HepG2 (cell line): ENCODE results near the gene ART5. TPM values are rescaled to one million over a fixed set of nuclear protein-coding genes. Genes with fewer than 3 reads are reported as not detected.

Experiments
- ATAC-seq: fragments of 200-7000 bp; cut with Tn5 transposase; 3 replicates; pipeline ENCODE4 v1.9.1; 2020; ENCODE audit warnings: mild to moderate bottlenecking, moderate library complexity
- BruUV-seq: library from RNA; stranded (reverse); fragments of 400-500 nt; replicated peaks from 2 replicates; lab custom pipeline; 2021; lab: Mats Ljungman, UMichigan
- CTCF ChIA-PET: fragments of 300-600 bp; formaldehyde crosslinking; extraction: SDS; loops from one replicate; lab custom pipeline; 2021; ENCODE audit warnings: low total read pairs, inconsistent platforms, low intra/inter-chr PET ratio; lab: Yijun Ruan, JAX
- POLR2A ChIA-PET: fragments of 350-600 bp; sonication (Branson Sonifier 250); formaldehyde crosslinking; loops from one replicate; lab custom pipeline; 2020; ENCODE audit warnings: antibody characterized with exemption, inconsistent platforms; lab: Yijun Ruan, JAX
- DNase-seq: peaks from one replicate; pipeline ENCODE4 v3.0.0-alpha.2; 2015; ENCODE audit warnings: low spot score
- FAIRE-seq: peaks from 3 replicates; lab custom pipeline; 2011; peaks lifted over from hg19 to GRCh38; lab: Jason Lieb, UNC
- H2AFZ ChIP-seq: one replicate; pipeline ENCODE4 v1.6.1; 2011; ENCODE audit warnings: low read length, inconsistent platforms
- H3K27ac ChIP-seq: fragments of 300-600 bp; 3 replicates; pipeline ENCODE4 v1.8.0; 2011; ENCODE audit warnings: mixed run types, mild to moderate bottlenecking, mixed read lengths, low read length, inconsistent platforms; ENCODE audit not compliant: insufficient read depth; ENCODE audit errors: extremely low read length
- H3K27me3 ChIP-seq, 2 experiments: fragments of 200-600 bp in 1 of 2; 2 replicates in 1 of 2; 3 replicates in 1 of 2; pipeline versions ENCODE4 v1.6.0 to v1.8.0; 2011; ENCODE audit warnings: low read length in 2 of 2, mild to moderate bottlenecking in 2 of 2, moderate library complexity in 2 of 2, inconsistent platforms in 1 of 2; ENCODE audit not compliant: insufficient read depth in 2 of 2, control insufficient read depth in 1 of 2
- H3K36me3 ChIP-seq, 2 experiments: fragments of 200-600 bp in 1 of 2; replicated peaks in 1 of 2; 2 replicates in 1 of 2; 3 replicates in 1 of 2; pipeline versions ENCODE4 v1.5.1 to v1.8.0; 2011; ENCODE audit warnings: low read length in 2 of 2, inconsistent platforms in 1 of 2; ENCODE audit not compliant: insufficient read depth in 2 of 2, control insufficient read depth in 1 of 2
- H3K4me1 ChIP-seq: 2 replicates; pipeline ENCODE4 v1.5.1; 2012; ENCODE audit warnings: low read length, inconsistent platforms; ENCODE audit not compliant: insufficient read depth
- H3K4me2 ChIP-seq: 2 replicates; pipeline ENCODE4 v1.6.0; 2011; ENCODE audit warnings: low read depth, low read length, inconsistent platforms
- H3K4me3 ChIP-seq, 3 experiments: fragments of 200-600 bp in 1 of 3; sonication (generic), shearing (Covaris generic) in 1 of 3; replicated peaks in 1 of 3; 2 replicates each; pipeline ENCODE4 v1.5.1; 2011 to 2016; ENCODE audit warnings: low read length in 3 of 3, inconsistent platforms in 2 of 3, low read depth in 2 of 3, mild to moderate bottlenecking in 2 of 3, control low read depth in 1 of 3, mixed read lengths in 1 of 3; ENCODE audit not compliant: insufficient read depth in 1 of 3
- H3K79me2 ChIP-seq: one replicate; pipeline ENCODE4 v1.6.1; 2011; ENCODE audit warnings: low read length, inconsistent platforms; ENCODE audit not compliant: insufficient read depth
- H3K9ac ChIP-seq: 2 replicates; pipeline ENCODE4 v1.6.0; 2011; ENCODE audit warnings: mild to moderate bottlenecking, low read depth, low read length, inconsistent platforms; ENCODE audit not compliant: insufficient read depth
- H3K9me3 ChIP-seq: 2 replicates; pipeline ENCODE4 v1.5.1; 2012; ENCODE audit warnings: mild to moderate bottlenecking, low read length
- H4K20me1 ChIP-seq: 2 replicates; pipeline ENCODE4 v1.6.0; 2011; ENCODE audit warnings: inconsistent platforms, mild to moderate bottlenecking, low read length, moderate library complexity; ENCODE audit not compliant: insufficient read depth
- ETV6 ChIP-seq: sonication (generic); formaldehyde crosslinking; conservative IDR thresholded peaks from 2 replicates; pipeline ENCODE4 v1.4.0; 2020; ENCODE audit warnings: missing genetic modification reagents
- RCOR2 ChIP-seq: IDR thresholded peaks from 2 replicates; pipeline ENCODE4 v1.6.1; 2016; ENCODE audit warnings: missing biosample characterization, missing genetic modification reagents
- TCF7L2 ChIP-seq: IDR thresholded peaks from 2 replicates; pipeline ENCODE4 v1.6.1; 2011; ENCODE audit warnings: mild to moderate bottlenecking, low read depth, low read length, moderate library complexity
- THAP11 ChIP-seq: IDR thresholded peaks from 2 replicates; pipeline ENCODE4 v1.6.1; 2016; ENCODE audit warnings: missing biosample characterization, missing genetic modification reagents
- THRA ChIP-seq: sonication (generic); formaldehyde crosslinking; IDR thresholded peaks from 2 replicates; pipeline ENCODE4 v1.4.0; 2020; ENCODE audit warnings: missing genetic modification reagents, borderline replicate concordance
- ZNF230 ChIP-seq: sonication (generic); formaldehyde crosslinking; IDR thresholded peaks from 2 replicates; pipeline ENCODE4 v1.4.0; 2020; ENCODE audit warnings: mild to moderate bottlenecking, missing genetic modification reagents
- ZNF546 ChIP-seq: sonication (generic); formaldehyde crosslinking; conservative IDR thresholded peaks from 2 replicates; pipeline ENCODE4 v1.8.1; 2023; ENCODE audit warnings: mild to moderate bottlenecking, missing genetic modification reagents
- ZNF792 ChIP-seq: IDR thresholded peaks from 2 replicates; pipeline ENCODE4 v1.6.1; 2016
- ZNF816 ChIP-seq: sonication (generic); formaldehyde crosslinking; IDR thresholded peaks from 2 replicates; pipeline ENCODE4 v1.8.0; 2022; ENCODE audit warnings: missing genetic modification reagents, mild to moderate bottlenecking, borderline replicate concordance
- WGBS: methylation state at CpG from one replicate; pipeline ENCODE4 v1.1.6; 2017; ENCODE audit warnings: low lambda C conversion rate; 5-methylcytosine and 5-hydroxymethylcytosine counted together
- in situ Hi-C: cut with HindIII; loops from 2 replicates; pipeline ENCODE4 v1.10.0; 2017; ENCODE audit warnings: low pct_unique_long_range_greater_than_20kb; ENCODE audit not compliant: extremely low pct_ligation_motif_present
- intact Hi-C: fragments of 100-400 bp; cut with micrococcal nuclease; formaldehyde crosslinking; loops from one replicate; pipeline ENCODE4 v1.10.0; 2022; ENCODE audit not compliant: unreplicated experiment
- polyA plus RNA-seq, 8 experiments: library from polyadenylated mRNA; depleted of rRNA in 3 of 8; stranded (reverse) in 7 of 8; unstranded in 1 of 8; fragments of >200 nt; fragmentation: Illumina TruSeq in 4 of 8; extraction: Trizol in 4 of 8; gene quantifications; 2 replicates each; pipeline versions ENCODE4 v1.2.1 to v1.2.3, GENCODE V29; 2011 to 2016; ENCODE audit warnings: low read depth in 4 of 8, missing spikeins in 1 of 8, mixed read lengths in 1 of 8; ENCODE audit not compliant: insufficient read depth in 1 of 8
- total RNA-seq, 5 experiments: library from RNA; depleted of rRNA; stranded (reverse); fragments of >200 nt; fragmentation: Illumina TruSeq; extraction: Trizol; gene quantifications; 2 replicates each; pipeline ENCODE4 v1.2.3, GENCODE V29; 2016; ENCODE audit warnings: low read depth in 1 of 5
- TF ChIP-seq, protein P1 (sequence below), 2 experiments: fragments of 450-650 bp in 1 of 2; sonication (generic) in 1 of 2; formaldehyde crosslinking in 1 of 2; IDR thresholded peaks; 2 replicates each; pipeline versions ENCODE4 v1.6.1 to v1.8.0; 2016 to 2022; ENCODE audit warnings: antibody characterized with exemption in 1 of 2, mild to moderate bottlenecking in 1 of 2, missing genetic modification reagents in 1 of 2

The ART5 gene
- total and polyA plus RNA-seq, 2 of the 13 experiments (the other 11 are each of a cell fraction or from before 2014, with no cell fraction given), result 0.55 to 0.93 TPM

DNA sequence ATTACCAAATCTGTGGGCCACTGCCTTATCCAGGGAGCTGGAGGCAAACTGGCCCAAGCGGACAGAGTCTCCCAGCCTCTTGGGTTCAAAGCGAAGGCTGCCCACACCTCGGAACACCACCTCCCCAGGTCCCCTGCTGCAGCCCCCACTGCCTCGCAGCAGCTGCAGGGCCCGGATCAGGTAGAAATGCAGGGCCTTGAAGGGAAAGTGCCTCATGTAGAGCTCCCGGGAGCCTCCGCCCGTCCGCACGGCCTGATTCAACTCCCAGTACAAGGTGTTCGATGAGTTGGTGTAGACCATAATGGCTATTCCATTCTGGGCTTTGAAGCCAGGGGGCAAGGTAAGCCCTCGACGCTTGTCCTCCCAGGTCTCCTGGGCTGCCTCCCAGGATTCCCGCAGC lies 2.0 kb downstream of the ART5 start (continued):
- TF ChIP-seq, protein P1, sequence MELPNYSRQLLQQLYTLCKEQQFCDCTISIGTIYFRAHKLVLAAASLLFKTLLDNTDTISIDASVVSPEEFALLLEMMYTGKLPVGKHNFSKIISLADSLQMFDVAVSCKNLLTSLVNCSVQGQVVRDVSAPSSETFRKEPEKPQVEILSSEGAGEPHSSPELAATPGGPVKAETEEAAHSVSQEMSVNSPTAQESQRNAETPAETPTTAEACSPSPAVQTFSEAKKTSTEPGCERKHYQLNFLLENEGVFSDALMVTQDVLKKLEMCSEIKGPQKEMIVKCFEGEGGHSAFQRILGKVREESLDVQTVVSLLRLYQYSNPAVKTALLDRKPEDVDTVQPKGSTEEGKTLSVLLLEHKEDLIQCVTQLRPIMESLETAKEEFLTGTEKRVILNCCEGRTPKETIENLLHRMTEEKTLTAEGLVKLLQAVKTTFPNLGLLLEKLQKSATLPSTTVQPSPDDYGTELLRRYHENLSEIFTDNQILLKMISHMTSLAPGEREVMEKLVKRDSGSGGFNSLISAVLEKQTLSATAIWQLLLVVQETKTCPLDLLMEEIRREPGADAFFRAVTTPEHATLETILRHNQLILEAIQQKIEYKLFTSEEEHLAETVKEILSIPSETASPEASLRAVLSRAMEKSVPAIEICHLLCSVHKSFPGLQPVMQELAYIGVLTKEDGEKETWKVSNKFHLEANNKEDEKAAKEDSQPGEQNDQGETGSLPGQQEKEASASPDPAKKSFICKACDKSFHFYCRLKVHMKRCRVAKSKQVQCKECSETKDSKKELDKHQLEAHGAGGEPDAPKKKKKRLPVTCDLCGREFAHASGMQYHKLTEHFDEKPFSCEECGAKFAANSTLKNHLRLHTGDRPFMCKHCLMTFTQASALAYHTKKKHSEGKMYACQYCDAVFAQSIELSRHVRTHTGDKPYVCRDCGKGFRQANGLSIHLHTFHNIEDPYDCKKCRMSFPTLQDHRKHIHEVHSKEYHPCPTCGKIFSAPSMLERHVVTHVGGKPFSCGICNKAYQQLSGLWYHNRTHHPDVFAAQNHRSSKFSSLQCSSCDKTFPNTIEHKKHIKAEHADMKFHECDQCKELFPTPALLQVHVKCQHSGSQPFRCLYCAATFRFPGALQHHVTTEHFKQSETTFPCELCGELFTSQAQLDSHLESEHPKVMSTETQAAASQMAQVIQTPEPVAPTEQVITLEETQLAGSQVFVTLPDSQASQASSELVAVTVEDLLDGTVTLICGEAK (IDR thresholded peaks at IDR 0.05), result no peak
- TF ChIP-seq, protein P1 (CRISPR knock-in tag; IDR thresholded peaks at IDR 0.05), result no peak
- no peak for TF ChIP-seq ZNF230 (CRISPR knock-in tag)

DNA sequence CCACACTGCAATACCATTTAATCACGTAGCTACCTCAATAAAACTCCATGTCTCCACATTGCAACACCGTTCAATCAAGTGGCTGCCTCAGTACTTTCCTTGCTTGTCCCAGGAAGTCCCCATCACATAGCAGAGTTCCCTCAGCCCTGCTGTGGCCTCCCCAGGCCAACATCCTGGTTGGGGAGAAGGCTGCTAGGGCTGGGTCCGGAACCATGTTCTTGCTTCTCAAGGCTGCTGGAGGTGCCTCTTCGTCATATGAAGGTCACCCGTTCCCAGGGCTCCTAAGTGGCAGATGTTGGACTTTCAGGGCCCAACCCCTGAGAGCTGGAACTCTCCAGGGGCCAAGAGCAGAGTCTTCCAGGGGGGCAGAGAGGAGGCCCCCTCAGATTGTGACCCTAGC lies 3.3 kb downstream of the ART5 start:
- in situ Hi-C loops (no loop called here), intact Hi-C loops (no loop called here)
- Histone ChIP-seq H4K20me1 (no peaks in the 10 kb centered on the region; the same call in 1 of the 2 replicates), H3K4me2 (no peak overlapping the region), H2AFZ (no peak overlapping the region), H3K36me3 (no peaks in the 10 kb centered on the region), H3K79me2 (no peaks in the 10 kb centered on the region), H3K27ac (no peak overlapping the region), H3K9me3 (no peaks in the 10 kb centered on the region), H3K27me3 (peaks cover 4 to 31% of the 10 kb centered on the region in 2 experiments; a peak in 4 of 5 replicates), H3K9ac (no peak overlapping the region), H3K4me3 (no peak overlapping the region), H3K4me1 (peaks cover 12% of the 10 kb centered on the region)
- ATAC-seq (no peak), FAIRE-seq (no peak), DNase-seq (no peak)
- BruUV-seq, result no TSS peak
- ChIA-PET POLR2A (no interaction called here), CTCF (no interaction called here)
- WGBS, result 39% methylated on average over 3 of the region's 5 CpGs
- TF ChIP-seq ETV6 (CRISPR knock-in tag), result no peak
- no peak for TF ChIP-seq TCF7L2
- no peak for TF ChIP-seq ZNF546 (CRISPR knock-in tag)
- no peak for TF ChIP-seq RCOR2 (CRISPR knock-in tag)
- TF ChIP-seq ZNF792 (CRISPR knock-in tag), result no peak
- no peak for TF ChIP-seq ZNF816 (CRISPR knock-in tag)
- no peak for TF ChIP-seq THAP11
- no peak for TF ChIP-seq THRA (CRISPR knock-in tag)
